GM10847 (cell line): ENCODE results near the gene DEPDC1B.

ENCODE experiments used
- POLR2A ChIP-seq: IDR thresholded peaks from 2 replicates; pipeline ENCODE4 v1.6.1; 2011; ENCODE audit not compliant: insufficient read length; ENCODE audit errors: extremely low read depth

Gene DEPDC1B

DNA sequence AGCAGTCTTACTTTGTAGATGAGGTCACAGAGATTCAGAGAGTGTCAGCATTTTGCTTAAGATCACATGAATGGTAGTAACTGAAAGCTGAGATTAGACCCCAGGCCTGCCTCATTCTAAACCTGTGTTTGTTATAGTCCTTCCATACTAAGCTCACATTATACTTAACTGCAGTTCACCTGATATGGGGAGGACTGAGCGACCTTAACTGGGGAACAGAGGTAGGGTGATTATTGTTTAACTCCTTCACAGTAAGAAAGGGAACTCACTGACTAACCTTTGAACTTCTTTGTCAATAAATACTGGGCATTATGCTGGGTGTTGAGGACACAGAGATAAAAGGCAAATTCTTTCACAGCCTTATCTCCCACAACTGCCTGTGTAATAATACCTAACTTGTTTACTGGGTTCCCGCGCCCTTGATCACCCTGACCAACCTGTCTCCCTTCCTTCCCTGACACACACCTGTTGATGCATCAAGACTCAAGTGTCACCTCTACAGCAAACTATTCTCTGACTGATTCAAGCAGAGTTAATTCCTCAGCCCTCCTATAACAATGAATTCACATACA lies 27.2 kb downstream of the DEPDC1B start:
- TF ChIP-seq POLR2A, result no peak

DNA sequence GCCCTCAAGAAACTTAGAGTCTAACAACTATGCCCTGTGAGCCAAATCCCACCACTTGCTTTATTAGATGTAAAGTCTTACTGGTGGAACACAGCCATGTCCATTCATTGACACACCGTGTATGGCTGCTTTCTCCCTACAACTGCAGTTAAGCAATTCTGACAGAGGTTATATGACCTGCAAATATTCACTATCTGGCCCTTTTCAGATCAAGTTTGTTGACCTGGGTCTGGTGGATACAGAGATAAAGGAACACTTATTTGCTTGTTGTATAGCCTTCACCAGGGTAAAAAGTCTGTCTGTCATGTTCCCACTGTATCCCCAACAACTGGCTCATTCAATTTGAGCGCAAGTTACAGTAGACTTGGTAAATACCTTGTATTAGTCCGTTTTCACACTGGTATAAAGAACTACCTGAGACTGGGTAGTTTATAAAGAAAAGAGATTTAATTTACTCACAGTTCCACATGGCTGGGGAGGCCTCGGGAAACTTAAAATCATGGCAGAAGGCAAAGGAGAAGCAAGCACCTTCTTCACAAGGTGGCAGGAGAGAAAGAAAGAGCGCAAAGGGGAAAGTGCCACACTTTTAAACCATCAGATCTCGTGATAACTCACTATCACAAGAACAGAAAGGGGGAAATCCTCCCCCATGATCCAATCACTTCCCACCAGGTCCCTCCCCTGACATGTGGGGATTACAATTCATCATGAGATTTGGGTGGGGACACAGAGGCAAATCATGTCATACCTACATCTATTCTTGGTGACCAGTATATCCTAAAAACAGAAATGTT lies 27.9 kb downstream of the DEPDC1B start:
- no peak for TF ChIP-seq POLR2A

DNA sequence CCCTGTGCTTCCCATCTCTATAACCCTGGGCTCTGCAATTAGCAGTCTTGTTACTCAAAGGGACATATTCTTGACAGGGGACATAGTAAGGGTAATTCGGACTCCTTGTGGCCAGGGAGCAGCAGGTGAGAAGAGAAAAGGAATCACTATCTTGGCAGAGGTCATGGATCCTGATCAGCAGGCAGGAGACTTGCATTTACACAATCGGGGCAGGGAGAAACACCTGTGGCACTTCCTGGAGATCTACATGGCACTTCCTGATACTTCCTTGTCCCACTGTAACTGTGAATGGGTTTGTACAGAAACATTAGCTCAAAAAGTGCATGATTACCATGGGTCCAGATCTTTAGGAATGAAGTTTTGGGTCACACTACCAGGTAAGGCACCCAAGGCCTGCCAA lies 29.2 kb downstream of the DEPDC1B start:
- no peak for TF ChIP-seq POLR2A

DNA sequence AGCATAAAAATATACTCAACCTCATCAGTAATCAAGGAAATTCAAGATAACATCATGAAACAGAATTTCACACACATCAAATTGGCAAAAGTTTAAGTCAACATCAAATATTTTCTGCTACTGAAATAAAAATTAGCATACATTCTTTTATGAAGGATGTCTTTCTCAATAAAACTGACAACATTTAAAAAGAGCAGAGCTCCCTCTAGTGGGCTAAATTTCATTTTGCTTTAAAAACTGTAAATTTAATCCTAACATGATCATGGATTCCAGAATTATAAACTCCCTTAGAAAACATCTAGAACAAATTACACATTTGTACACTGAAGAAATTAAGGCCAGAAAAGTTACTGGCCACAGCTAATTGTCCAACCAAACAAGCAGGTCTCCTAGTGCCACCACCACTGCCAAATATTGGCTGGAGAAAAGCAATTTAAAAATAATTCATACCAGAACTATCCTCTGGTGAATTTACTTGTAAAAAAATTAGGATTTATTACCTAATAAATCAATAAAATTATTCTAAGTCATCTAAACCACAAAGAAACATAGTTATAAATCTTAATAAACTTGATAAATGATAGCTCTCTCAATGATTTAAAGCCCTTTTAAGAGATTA lies 31.2 kb downstream of the DEPDC1B start:
- no peak for TF ChIP-seq POLR2A

DNA sequence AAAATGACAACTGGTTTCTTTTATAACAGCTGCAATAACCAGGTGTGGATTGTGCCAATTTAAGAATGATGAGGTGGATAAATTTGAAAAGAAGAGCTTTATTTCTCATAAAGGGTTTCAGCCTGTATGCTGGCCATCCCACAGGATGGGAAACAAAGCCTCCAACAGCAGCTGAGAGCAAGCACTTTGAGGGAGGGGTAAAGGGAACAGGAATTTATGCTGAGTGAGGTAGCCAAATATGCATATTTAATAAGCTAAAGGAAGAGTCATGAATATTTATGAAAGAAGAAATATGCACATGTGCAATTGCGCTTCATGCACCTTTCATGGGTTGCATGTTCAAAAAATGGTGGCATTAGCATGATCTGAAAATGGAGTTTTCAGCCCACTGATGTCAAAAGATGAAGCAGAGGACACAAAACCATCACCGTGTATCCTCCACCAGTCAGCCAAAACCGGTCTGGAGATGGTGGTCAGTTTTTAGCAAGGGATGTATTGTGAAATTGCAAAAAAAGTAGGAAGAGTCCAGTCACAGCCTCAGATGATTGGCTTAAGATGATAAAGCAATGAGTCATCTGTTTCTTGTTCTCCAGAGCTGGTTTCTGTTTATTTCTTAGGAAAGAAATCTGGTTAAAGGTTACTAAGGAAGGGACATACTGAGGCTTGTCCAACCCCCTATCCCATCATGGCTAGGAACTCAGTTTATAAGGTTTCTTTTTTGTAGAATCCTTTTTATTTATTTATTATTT lies 47.9 kb downstream of the DEPDC1B start:
- TF ChIP-seq POLR2A, result no peak

DNA sequence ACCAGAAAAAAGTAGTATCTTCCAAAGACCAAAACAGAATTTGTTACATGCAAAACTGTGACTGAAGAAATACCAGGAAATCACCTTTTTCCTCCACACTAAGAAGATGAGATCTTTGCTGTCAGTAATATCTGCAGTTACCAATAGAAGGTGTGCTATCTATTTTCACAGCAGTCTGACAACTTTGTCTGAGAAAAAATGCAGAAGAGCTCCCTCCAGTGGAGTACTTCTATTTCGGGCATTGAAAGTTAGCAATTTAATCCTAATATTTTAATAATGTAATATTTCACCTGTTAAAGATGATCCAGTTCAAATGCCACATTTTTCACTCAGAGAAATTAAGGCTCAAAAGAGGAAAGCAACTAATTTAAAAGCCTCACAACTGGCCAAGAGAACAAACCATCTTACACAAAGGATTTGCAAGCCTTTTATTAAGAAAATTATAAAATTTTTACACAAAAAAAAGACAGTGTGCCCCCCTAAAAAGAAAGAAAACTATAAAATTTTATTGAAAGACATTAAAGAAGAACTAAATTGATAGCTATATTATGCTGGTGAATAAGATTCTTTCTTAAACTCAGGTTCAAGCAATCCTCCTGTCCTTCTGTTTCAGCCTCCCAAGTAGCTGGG lies 50.6 kb downstream of the DEPDC1B start:
- no peak for TF ChIP-seq POLR2A

DNA sequence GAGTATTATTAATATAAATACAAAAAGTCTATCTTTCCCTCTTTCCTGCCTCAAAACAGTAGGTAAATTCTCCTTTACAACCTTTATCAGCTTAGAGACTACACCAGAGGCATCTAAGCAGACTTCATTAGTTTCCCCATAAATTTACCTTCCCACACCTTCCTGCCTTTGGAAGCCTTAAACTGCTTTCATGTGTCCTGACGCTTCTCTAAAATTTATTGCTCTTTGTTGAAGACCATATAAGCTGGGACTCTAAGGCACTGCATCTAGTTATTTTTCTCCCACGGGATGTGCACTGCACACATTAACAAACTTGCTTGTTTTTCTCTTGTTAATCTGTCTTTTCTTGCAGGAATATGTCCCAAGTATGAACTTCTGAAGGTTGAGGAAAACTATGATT lies 51.8 kb downstream of the DEPDC1B start:
- no peak for TF ChIP-seq POLR2A

DNA sequence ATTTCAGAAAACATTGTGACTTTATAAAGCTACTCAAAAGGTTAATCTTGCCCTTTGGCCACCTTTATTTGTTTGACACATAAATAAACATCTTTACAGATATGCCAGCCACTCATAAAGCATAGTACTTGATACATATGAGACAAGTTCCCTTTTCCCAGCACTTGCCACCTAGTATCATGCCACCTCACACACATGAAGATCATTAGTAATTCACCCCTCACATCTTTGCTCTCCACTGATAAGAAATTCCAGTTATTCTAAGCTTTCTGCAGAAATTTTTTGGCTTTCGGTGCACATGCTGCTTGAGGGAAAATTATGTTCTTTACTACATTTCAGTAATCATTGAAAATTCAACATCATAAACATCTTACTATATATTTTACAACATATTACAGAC lies 59.1 kb downstream of the DEPDC1B start:
- no peak for TF ChIP-seq POLR2A

DNA sequence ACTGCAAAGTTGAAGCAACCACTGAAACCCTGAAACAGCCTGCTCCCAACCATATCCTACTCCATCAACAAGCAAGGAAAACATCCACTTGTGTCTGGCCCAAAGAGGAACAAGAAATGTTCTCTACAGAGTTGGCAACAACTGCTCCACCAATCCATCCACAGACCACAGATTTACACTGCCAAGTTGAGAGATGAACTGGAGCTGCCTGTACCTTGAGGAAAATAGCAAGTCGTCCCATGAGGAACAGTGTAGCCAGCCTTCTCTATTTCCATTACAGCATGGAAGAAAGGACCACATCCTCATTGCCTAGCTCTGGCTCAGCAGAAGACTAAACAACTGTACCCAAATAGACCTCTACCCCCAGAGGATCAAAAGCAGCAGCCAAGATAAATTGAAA lies 60.4 kb downstream of the DEPDC1B start:
- no peak for TF ChIP-seq POLR2A

DNA sequence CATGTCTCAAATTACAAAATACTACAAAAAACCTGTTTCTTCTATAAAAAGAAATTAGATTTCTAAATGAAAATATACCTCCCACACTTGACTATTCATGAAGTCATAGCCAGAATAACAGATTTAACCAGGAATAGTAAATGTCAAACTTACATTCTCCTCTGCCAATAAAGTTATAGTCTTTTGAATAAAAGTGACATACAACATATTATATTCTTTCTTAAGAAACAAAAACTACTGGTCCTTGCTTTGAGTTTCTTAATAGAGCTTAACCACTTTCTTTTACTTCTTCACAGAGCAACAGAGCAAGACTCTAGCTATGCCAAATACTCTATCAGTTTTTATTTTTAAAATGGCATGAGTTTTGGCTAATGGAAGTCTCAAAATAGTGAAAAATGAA lies 61.7 kb downstream of the DEPDC1B start:
- TF ChIP-seq POLR2A, result no peak

DNA sequence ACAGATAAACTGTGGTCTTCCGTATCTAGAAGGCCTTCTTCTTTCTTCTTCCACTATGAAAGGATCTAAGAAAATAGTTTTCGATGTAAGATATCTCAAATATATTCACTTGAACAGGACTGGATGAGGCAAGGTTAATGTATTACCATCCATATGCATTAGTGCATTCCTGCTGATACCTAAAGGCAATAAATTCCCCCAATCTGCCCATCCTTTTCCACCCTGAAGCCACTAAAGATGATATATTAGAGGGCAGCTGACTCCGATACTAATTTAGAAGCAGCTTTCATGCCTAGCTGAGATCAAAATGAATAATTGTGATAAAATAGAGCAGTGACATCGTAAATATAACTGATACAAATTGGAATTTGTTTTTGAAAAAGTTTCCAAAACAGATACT lies 63.3 kb downstream of the DEPDC1B start:
- no peak for TF ChIP-seq POLR2A

DNA sequence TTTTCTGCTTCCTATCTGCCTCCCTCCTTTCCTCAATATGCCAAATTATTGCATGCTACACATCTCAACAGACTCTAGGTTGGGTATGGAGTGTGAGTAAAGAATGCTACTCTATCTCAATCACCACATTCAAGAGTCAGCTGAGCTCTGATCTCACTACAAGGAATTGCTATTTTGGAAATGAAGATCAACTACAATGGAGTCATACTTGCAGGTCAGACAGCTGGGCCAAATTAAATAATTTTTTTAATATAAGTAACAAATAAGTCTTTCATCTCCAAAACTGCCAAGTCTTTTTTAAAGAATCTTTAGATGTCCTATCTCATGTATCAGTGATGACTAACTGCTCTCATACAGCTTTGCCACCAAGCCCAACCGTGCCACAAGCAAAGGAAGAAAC lies 64.0 kb downstream of the DEPDC1B start:
- TF ChIP-seq POLR2A, result no peak

DNA sequence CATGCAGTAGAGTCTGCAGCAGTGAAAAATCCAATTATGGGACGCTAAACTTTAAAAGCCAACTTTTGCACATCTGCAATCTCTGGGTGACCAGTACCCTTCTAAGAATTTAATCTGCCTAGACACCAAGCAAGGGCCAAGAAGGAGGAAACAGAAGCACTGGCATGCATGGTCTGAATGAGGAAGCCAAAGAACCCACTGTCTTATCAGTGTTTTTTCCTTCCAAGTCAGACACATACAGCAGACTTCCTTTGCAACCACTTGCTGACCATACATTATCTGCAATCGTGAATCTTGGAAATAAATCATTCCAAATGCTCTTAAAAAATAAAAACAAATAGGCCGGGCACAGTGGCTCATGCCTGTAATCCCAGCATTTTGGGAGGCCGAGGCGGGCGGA lies 65.9 kb downstream of the DEPDC1B start:
- no peak for TF ChIP-seq POLR2A

DNA sequence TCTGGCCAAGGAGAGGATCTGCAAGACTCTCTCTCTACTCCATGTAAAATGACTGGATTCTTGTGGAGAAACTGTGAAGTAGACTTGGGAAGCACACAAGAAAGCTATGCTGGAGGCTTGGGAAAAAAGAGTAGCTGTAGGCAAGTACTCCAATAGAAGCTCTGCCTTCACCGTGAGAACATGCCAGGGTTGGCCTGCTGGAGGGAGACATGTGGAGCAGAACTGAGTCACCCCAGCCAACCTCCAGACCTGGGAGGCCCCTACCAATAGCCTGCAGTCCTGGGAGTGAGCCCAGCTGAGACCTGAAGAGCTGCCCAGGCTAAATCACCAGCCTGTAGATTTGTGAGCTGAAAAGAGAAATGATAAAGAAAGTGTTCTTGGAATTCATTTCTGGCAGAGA lies 66.6 kb downstream of the DEPDC1B start:
- no peak for TF ChIP-seq POLR2A

DNA sequence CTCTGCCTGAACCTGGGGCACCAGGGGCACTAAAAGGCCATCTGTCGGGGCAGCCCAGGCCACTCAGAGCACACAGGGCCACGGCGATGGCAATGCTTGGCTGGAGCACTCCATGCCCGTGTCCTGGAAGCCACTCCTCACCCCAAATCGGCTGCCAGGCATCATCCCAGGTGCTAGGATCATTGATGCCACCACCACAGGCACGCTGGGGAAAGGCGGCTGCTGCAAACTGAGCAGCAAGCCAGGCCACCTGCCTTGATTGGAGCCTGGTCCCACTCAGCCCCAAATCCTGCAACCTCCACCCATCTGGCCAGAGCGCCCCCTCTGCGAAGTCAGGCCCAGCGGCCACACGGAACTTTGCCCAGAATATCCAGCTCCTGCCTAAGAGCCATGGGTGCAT lies 67.8 kb downstream of the DEPDC1B start:
- TF ChIP-seq POLR2A, result no peak
